ENCODE results near the gene CHAD. TPM values are rescaled to one million over a fixed set of nuclear protein-coding genes. Genes with fewer than 3 reads are reported as not detected.
A peak's percentile ranks its signal among the peaks of the same experiment; 100 is the strongest.
"Not testable (repeated sequence)": the region's sequence is repeated elsewhere in the genome, so short reads cannot be mapped to it uniquely, and the experiment has no call there.

The CHAD gene
- total and polyA plus RNA-seq, 2 of the 4 experiments (the other 2 are of a cell fraction), result 0.03 TPM; not detected in 1

GRCh38 chr17:50475775-50476544 is 7.3 kb upstream of the CHAD start:
- Histone ChIP-seq H3K23ac (ENCODE audit: low read depth, low read length) (0 out of 2 replicates have a peak overlapping the region, but pooled peaks have one; percentile 24), H3K36me3 (ENCODE audit: control insufficient read depth, insufficient read depth, low read length) (peaks cover 12% of the 10 kb centered on the region), H3K79me1 (ENCODE audit: low read depth in 1 of 2, low read length in 2 of 2) (peaks cover 11 to 17% of the 10 kb centered on the region in 2 experiments; a peak in 3 of 4 replicates)
- H2BK15ac ChIP-seq (ENCODE audit: low read depth, low read length); H3K9me3 ChIP-seq (ENCODE audit: control insufficient read depth, insufficient read depth, low read length); H4K91ac ChIP-seq (ENCODE audit: insufficient read depth, low read depth, low read length); H2BK5ac ChIP-seq (ENCODE audit: low read depth, low read length, poor library complexity, severe bottlenecking); H3K14ac ChIP-seq (replicated peaks; ENCODE audit: low read depth, low read length); H3K56ac ChIP-seq (ENCODE audit: extremely low read depth, insufficient read depth, low read length); H3K27ac ChIP-seq (ENCODE audit: insufficient read depth, low read length); H3K18ac ChIP-seq (ENCODE audit: low read depth, low read length); H4K20me1 ChIP-seq (ENCODE audit: insufficient read depth, low read length); in situ Hi-C loops (cut with MboI; ENCODE audit: low sequenced_read_pairs); H3K4me1 ChIP-seq (ENCODE audit: control insufficient read depth, insufficient read depth, low read length); H3K4ac ChIP-seq (ENCODE audit: low read depth, low read length); H3K9me1 ChIP-seq (ENCODE audit: insufficient read depth, low read length); H2BK120ac ChIP-seq (ENCODE audit: low read depth, low read length); H3K9ac ChIP-seq (ENCODE audit: low read depth, low read length); H2AK5ac ChIP-seq (ENCODE audit: low read depth, low read length); BruUV-seq (replicated peaks); H2AFZ ChIP-seq (replicated peaks; ENCODE audit: low read length, poor library complexity); H4K8ac ChIP-seq (ENCODE audit: low read depth in 2 of 2, low read length in 2 of 2); H2AK9ac ChIP-seq (replicated peaks; ENCODE audit: low read depth, low read length, poor library complexity); POLR2A ChIA-PET (ENCODE audit: unreplicated experiment); H2BK20ac ChIP-seq (ENCODE audit: low read depth, low read length); intact Hi-C loops (cut with micrococcal nuclease); H3K4me3 ChIP-seq (ENCODE audit: insufficient read depth, low read depth, low read length); H4K5ac ChIP-seq (ENCODE audit: low read depth, low read length); H3K27me3 ChIP-seq (ENCODE audit: control insufficient read depth, insufficient read depth, low read length); DNase-seq; ATAC-seq (ENCODE audit: low read depth); dilution Hi-C loops (cut with HindIII; ENCODE audit: low sequenced_read_pairs, unreplicated experiment); H3K4me2 ChIP-seq (ENCODE audit: low read depth, low read length): not testable (repeated sequence)
- CTCF ChIA-PET, result interaction anchor here (0.6 kb wide), 1 partner anchor 8 kb away, joined by 3 read pairs; no protein-coding TSS in a partner anchor
- no CpG with 5 or more reads among the region's 33 CpGs for WGBS, 2 experiments (ENCODE audit: extremely low coverage in 2 of 2, insufficient read length in 1 of 2)
